Breast epithelium (tissue), 4 donors: ENCODE data around the gene ABCA8. TPM values are rescaled to one million over a fixed set of nuclear protein-coding genes. Genes with fewer than 3 reads are reported as not detected.

Experiments used
- DNase-seq, 2 donors: peaks; one replicate each; pipeline ENCODE4 v3.0.0-alpha.2; 2019; ENCODE audit warnings: low spot score in 2 of 2
- H3K27ac ChIP-seq, 2 donors: fragments of 200-600 bp; sonication (generic) in 1 of 2; one replicate each; pipeline ENCODE4 v1.5.1; 2016 to 2019; ENCODE audit warnings: mild to moderate bottlenecking in 1 of 2
- H3K27me3 ChIP-seq, 2 donors: fragments of 200-600 bp; sonication (generic) in 1 of 2; one replicate each; pipeline versions ENCODE4 v1.5.1 to v1.6.0; 2017 to 2019; ENCODE audit warnings: control low read depth in 1 of 2, mild to moderate bottlenecking in 1 of 2
- H3K36me3 ChIP-seq: fragments of 200-600 bp; one replicate; pipeline ENCODE4 v1.5.1; 2019
- H3K4me1 ChIP-seq, 2 donors: fragments of 200-600 bp; sonication (generic); one replicate each; pipeline ENCODE4 v1.5.1; 2016 to 2019; ENCODE audit warnings: control low read depth in 1 of 2
- H3K4me3 ChIP-seq, 3 donors: fragments of 200-600 bp; sonication (generic); 1 replicate in 2 of 3; 2 replicates in 1 of 3; pipeline ENCODE4 v1.5.1; 2016 to 2019; ENCODE audit warnings: mild to moderate bottlenecking in 3 of 3, moderate library complexity in 2 of 3
- H3K9me3 ChIP-seq, 2 donors: fragments of 200-600 bp; sonication (generic) in 1 of 2; one replicate each; pipeline ENCODE4 v1.5.1; 2016 to 2019; ENCODE audit warnings: control low read depth in 1 of 2
- CTCF ChIP-seq, 3 donors: fragments of 450-650 bp; IDR thresholded peaks; one replicate each; pipeline ENCODE4 v1.5.1; 2016 to 2017; ENCODE audit warnings: antibody characterized with exemption in 3 of 3, mild to moderate bottlenecking in 3 of 3, moderate library complexity in 3 of 3
- POLR2A ChIP-seq: fragments of 450-650 bp; IDR thresholded peaks from one replicate; pipeline ENCODE4 v1.6.1; 2016; ENCODE audit warnings: antibody characterized with exemption, mild to moderate bottlenecking, moderate library complexity
- POLR2AphosphoS5 ChIP-seq, 3 donors: sonication (generic); formaldehyde crosslinking; IDR thresholded peaks; one replicate each; pipeline ENCODE4 v1.6.1; 2017; ENCODE audit warnings: antibody characterized with exemption in 3 of 3
- intact Hi-C: fragments of 100-400 bp; cut with DNase I; formaldehyde crosslinking; loops from one replicate; pipeline ENCODE4 v1.15.1; 2023; ENCODE audit warnings: low total_unique reads
- total RNA-seq, 3 donors: library from RNA; depleted of rRNA; stranded (reverse); fragments of >200 nt; gene quantifications; one replicate each; pipeline ENCODE4 v1.1.0, GENCODE V29; 2016

Gene ABCA8
- total RNA-seq, 3 donors from 2014 or later = 38.6 to 47.5 (median 46.2) TPM

GRCh38 chr17:68937890-68938514, 17.2 kb downstream of the ABCA8 start:
- Histone ChIP-seq H3K9me3 (no peaks in the 10 kb centered on the region), H3K4me3 (no peak overlapping the region), H3K4me1 (no peaks in the 10 kb centered on the region), H3K27ac (no peak overlapping the region), H3K27me3 (no peaks in the 10 kb centered on the region), H3K36me3 (no peaks in the 10 kb centered on the region)
- no peak for DNase-seq
- no peak for TF ChIP-seq CTCF (IDR thresholded peaks at IDR 0.05)
- TF ChIP-seq POLR2AphosphoS5 (IDR thresholded peaks at IDR 0.05) = no peak
- no peak for TF ChIP-seq POLR2A
- intact Hi-C loops = no loop called here

GRCh38 chr17:68927516-68927915, 27.7 kb downstream of the ABCA8 start:
- Histone ChIP-seq H3K4me1 (no peaks in the 10 kb centered on the region), H3K27me3 (no peaks in the 10 kb centered on the region), H3K36me3 (no peaks in the 10 kb centered on the region), H3K4me3 (no peak overlapping the region), H3K27ac (no peak overlapping the region), H3K9me3 (no peaks in the 10 kb centered on the region)
- no peak for DNase-seq
- intact Hi-C loops = no loop called here
- no peak for TF ChIP-seq POLR2AphosphoS5 (IDR thresholded peaks at IDR 0.05)
- no peak for TF ChIP-seq CTCF (IDR thresholded peaks at IDR 0.05)
- no peak for TF ChIP-seq POLR2A

- no peaks in the 10 kb centered on the region for H3K27me3 ChIP-seq
- no peak overlapping the region for H3K27ac ChIP-seq
- H3K36me3 ChIP-seq = no peaks in the 10 kb centered on the region
- TF ChIP-seq CTCF (IDR thresholded peaks at IDR 0.05) (no peak), POLR2A (no peak), POLR2AphosphoS5 (IDR thresholded peaks at IDR 0.05) (no peak)
- H3K4me3 ChIP-seq = no peak overlapping the region
- intact Hi-C loops = no loop called here
- H3K4me1 ChIP-seq = no peaks in the 10 kb centered on the region
- H3K9me3 ChIP-seq = no peaks in the 10 kb centered on the region
- DNase-seq = no peak
Measured at GRCh38 chr17:68924793-68925720, 30.1 kb downstream of the ABCA8 start.

GRCh38 chr17:68910789-68911431, 44.3 kb downstream of the ABCA8 start:
- DNase-seq = no peak
- no peaks in the 10 kb centered on the region for H3K36me3 ChIP-seq
- no peaks in the 10 kb centered on the region for H3K9me3 ChIP-seq
- TF ChIP-seq POLR2AphosphoS5 (IDR thresholded peaks at IDR 0.05) (no peak), POLR2A (no peak), CTCF (IDR thresholded peaks at IDR 0.05) (no peak)
- H3K4me1 ChIP-seq = no peaks in the 10 kb centered on the region
- intact Hi-C loops = no loop called here
- H3K27ac ChIP-seq = peak overlapping the region; percentile 70 to 82
- no peak overlapping the region for H3K4me3 ChIP-seq
- no peaks in the 10 kb centered on the region for H3K27me3 ChIP-seq
